ENCODE data around the gene NUP98.

GRCh38 chr11:3655547-3655946 is 141.8 kb downstream of the NUP98 start:
- no peak for TF ChIP-seq CTCF (IDR thresholded peaks at IDR 0.05)
- no peak for TF ChIP-seq POLR2A (IDR thresholded peaks at IDR 0.05)

Measured in right lobe of liver (tissue), 4 donors.